Uterine smooth muscle cell (primary cell): Measurements from ENCODE around the gene ETFB. TPM values are rescaled to one million over a fixed set of nuclear protein-coding genes. Genes with fewer than 3 reads are reported as not detected.

ENCODE experiments used
- total RNA-seq: library from RNA; depleted of rRNA; stranded (reverse); fragments of >200 nt; gene quantifications from 2 replicates; pipeline ENCODE4 v1.2.3, GENCODE V29; 2014

ETFB gene
- total RNA-seq = 130 and 137 TPM in 2 replicates

GRCh38 chr19:51365965-51366388 lies at the start of gene ETFB:
Gene ETFB (minus strand): TSS chr19:51366388. CDS start chr19:51366326, 62 bp downstream.

GRCh38 chr19:51387924-51388389 lies 21.8 kb upstream of the ETFB start, which contains the start of gene LIM2:
Gene LIM2 (minus strand): TSS chr19:51387974. CDS start chr19:51387443, 531 bp downstream.

GRCh38 chr19:51372649-51373504 lies 6.7 kb upstream of the ETFB start, which contains the start of gene NKG7:
Gene NKG7 (minus strand): TSS chr19:51372654. CDS start chr19:51372535, 119 bp downstream.

GRCh38 chr19:51368366-51369282 lies 2.4 kb upstream of the ETFB start, which contains the start of gene CLDND2:
Gene CLDND2 (minus strand): TSS chr19:51369003. CDS start chr19:51368577, 426 bp downstream.

GRCh38 chr19:51341976-51342580 lies 24.1 kb downstream of the ETFB start, which contains the start of gene VSIG10L:
Gene VSIG10L (minus strand): TSS chr19:51342139. CDS start chr19:51342124, 15 bp downstream.

GRCh38 chr19:51311351-51312257 lies 54.6 kb downstream of the ETFB start, which contains the start of gene IGLON5:
Gene IGLON5 (plus strand): TSS chr19:51311644. CDS start chr19:51311848, 204 bp downstream.

Other genes with a start within 250 kb of the ETFB start
- 0.44 TPM in 1 of 2 replicates, not detected in the other for gene SIGLEC9, start 241.5 kb downstream of the ETFB start, total RNA-seq
- gene SIGLEC7, start 224.1 kb downstream of the ETFB start, total RNA-seq = not detected in 2 replicates
- 0.22 TPM in 1 of 2 replicates, not detected in the other for gene CD33, start 141.3 kb downstream of the ETFB start, total RNA-seq
- not detected in 2 replicates for gene SIGLECL1, start 115.3 kb downstream of the ETFB start, total RNA-seq
- not detected in 2 replicates for gene IGLON5, start 54.7 kb downstream of the ETFB start, total RNA-seq
- gene VSIG10L, start 24.2 kb downstream of the ETFB start, total RNA-seq = 0.22 and 0.50 TPM in 2 replicates
- gene CLDND2, start 2.6 kb upstream of the ETFB start, total RNA-seq = not detected in 2 replicates
- not detected in 2 replicates for gene NKG7, start 6.3 kb upstream of the ETFB start, total RNA-seq
- not detected in 2 replicates for gene LIM2, start 21.6 kb upstream of the ETFB start, total RNA-seq
- not detected in 2 replicates for gene C19orf84, start 24.2 kb upstream of the ETFB start, total RNA-seq
- gene SIGLEC10, start 51.3 kb upstream of the ETFB start, total RNA-seq = not detected in 2 replicates
- not detected in 2 replicates for gene SIGLEC8, start 92.1 kb upstream of the ETFB start, total RNA-seq
- not detected in 2 replicates for gene CEACAM18, start 112.2 kb upstream of the ETFB start, total RNA-seq
- gene SIGLEC12, start 135.4 kb upstream of the ETFB start, total RNA-seq = not detected in 2 replicates
- 0.11 TPM in 1 of 2 replicates, not detected in the other for gene SIGLEC6, start 165.3 kb upstream of the ETFB start, total RNA-seq
- 6.9 and 7.6 TPM in 2 replicates for gene ZNF175, start 204.9 kb upstream of the ETFB start, total RNA-seq